Natural killer cell (primary cell): ENCODE data around the gene NKD1. TPM values are rescaled to one million over a fixed set of nuclear protein-coding genes. Genes with fewer than 3 reads are reported as not detected.

Experiments used
- ATAC-seq, 3 donors: fragments of 150-1000 bp in 2 of 3; fragments of 200-7000 bp in 1 of 3; cut with Tn5 transposase; 1 replicate in 1 of 3; 2 replicates in 2 of 3; pipeline ENCODE4 v1.10.0; 2021; ENCODE audit warnings: mild to moderate bottlenecking in 2 of 3, moderate library complexity in 2 of 3
- DNase-seq, 2 donors: peaks; one replicate each; pipeline versions ENCODE4 v3.0.0 to v3.0.0-alpha.2; 2013 to 2021; ENCODE audit warnings: mixed read lengths in 1 of 2
- H3K27ac ChIP-seq: one replicate; pipeline ENCODE4 v1.5.1; 2013; ENCODE audit warnings: mild to moderate bottlenecking, low read length
- H3K27me3 ChIP-seq: one replicate; pipeline ENCODE4 v1.6.1; 2013; ENCODE audit warnings: low read length; ENCODE audit not compliant: control insufficient read depth, insufficient read depth
- H3K36me3 ChIP-seq: one replicate; pipeline ENCODE4 v1.6.1; 2013; ENCODE audit warnings: low read length; ENCODE audit not compliant: control insufficient read depth, insufficient read depth
- H3K4me1 ChIP-seq: one replicate; pipeline ENCODE4 v1.6.1; 2013; ENCODE audit warnings: low read length; ENCODE audit not compliant: control insufficient read depth, insufficient read depth
- H3K4me3 ChIP-seq: one replicate; pipeline ENCODE4 v1.5.1; 2013; ENCODE audit warnings: low read length
- H3K9me3 ChIP-seq: one replicate; pipeline ENCODE4 v1.6.1; 2013; ENCODE audit warnings: low read length; ENCODE audit not compliant: control insufficient read depth, insufficient read depth
- H3K27ac Mint-ChIP-seq, 2 donors: one replicate each; pipeline ENCODE4 v1.8.0; 2022; ENCODE audit warnings: mild to moderate bottlenecking in 2 of 2, mixed read lengths in 2 of 2, moderate library complexity in 1 of 2
- H3K27me3 Mint-ChIP-seq, 2 donors: one replicate each; pipeline ENCODE4 v1.8.0; 2022; ENCODE audit warnings: low read depth in 2 of 2, mixed read lengths in 2 of 2
- H3K36me3 Mint-ChIP-seq: one replicate; pipeline ENCODE4 v1.8.0; 2022; ENCODE audit warnings: mixed read lengths
- H3K4me1 Mint-ChIP-seq, 2 donors: one replicate each; pipeline ENCODE4 v1.8.0; 2022; ENCODE audit warnings: mixed read lengths in 2 of 2
- H3K4me3 Mint-ChIP-seq: one replicate; pipeline ENCODE4 v1.8.0; 2022; ENCODE audit warnings: mild to moderate bottlenecking, moderate library complexity, mixed read lengths
- H3K9me3 Mint-ChIP-seq, 2 donors: one replicate each; pipeline ENCODE4 v1.8.0; 2022; ENCODE audit warnings: mixed read lengths in 2 of 2
- CTCF ChIP-seq: fragments of 200-600 bp; IDR thresholded peaks from one replicate; pipeline ENCODE4 v1.8.0; 2022; ENCODE audit warnings: antibody characterized with exemption
- WGBS: methylation state at CpG from one replicate; pipeline ENCODE4 v1.1.7; 2013; ENCODE audit warnings: missing lambda C conversion rate; ENCODE audit not compliant: insufficient coverage; 5-methylcytosine and 5-hydroxymethylcytosine counted together
- intact Hi-C: fragments of 100-400 bp; cut with micrococcal nuclease; formaldehyde crosslinking; loops from one replicate; pipeline ENCODE4 v1.14.2; 2022
- total RNA-seq, 4 donors: library from RNA; stranded (reverse); fragments of 120-200 nt in 1 of 4; gene quantifications; one replicate each; pipeline versions ENCODE4 v1.2.3 to v1.2.4, GENCODE V29; 2013 to 2022

The NKD1 gene
- total RNA-seq, 3 donors from 2014 or later (not counting 1 experiment from before 2014, with no cell fraction given) = 0.75 to 1.5 (median 1.0) TPM

GRCh38 chr16:50500171-50500874 is 47.9 kb upstream of the NKD1 start:
- no peaks in the 10 kb centered on the region for H3K9me3 ChIP-seq
- H3K27ac ChIP-seq = no peak overlapping the region
- Mint-ChIP-seq H3K27me3 (peaks cover 0 to 3% of the 10 kb centered on the region in 2 donors), H3K4me3 (no peak overlapping the region), H3K4me1 (no peaks in the 10 kb centered on the region), H3K36me3 (no peaks in the 10 kb centered on the region), H3K27ac (no peak overlapping the region), H3K9me3 (no peaks in the 10 kb centered on the region)
- H3K36me3 ChIP-seq = no peaks in the 10 kb centered on the region
- no peak for ATAC-seq
- H3K27me3 ChIP-seq = no peaks in the 10 kb centered on the region
- WGBS = 81% methylated on average over 7 of the region's 7 CpGs
- H3K4me1 ChIP-seq = no peaks in the 10 kb centered on the region
- no peak for DNase-seq
- intact Hi-C loops = loop anchor here (10.0 kb wide), 1 partner anchor 176 kb away; no protein-coding TSS in a partner anchor
- H3K4me3 ChIP-seq = no peak overlapping the region
- no peak for TF ChIP-seq CTCF

DNA sequence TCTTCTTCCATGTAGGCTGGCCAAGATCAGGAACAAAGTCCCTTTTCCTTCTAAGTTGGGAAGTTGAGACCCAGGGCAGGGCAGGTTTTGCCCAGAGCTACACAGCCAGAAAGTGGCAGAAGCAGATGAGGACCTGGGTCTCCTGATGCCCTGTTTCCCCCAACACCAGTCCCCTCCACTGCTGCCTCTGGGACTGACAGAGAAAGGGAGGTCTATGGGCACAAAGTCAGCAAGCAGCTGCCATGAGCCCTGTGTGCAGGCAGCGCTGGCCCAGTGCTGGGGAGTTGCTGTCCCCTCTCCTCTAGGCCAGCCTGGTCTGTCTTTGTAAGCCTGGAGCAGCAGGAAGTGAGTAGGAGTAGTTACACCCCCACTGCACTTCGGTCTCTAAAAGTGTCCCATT is 46.9 kb upstream of the NKD1 start:
- WGBS = 83% methylated on average over 2 of the region's 2 CpGs

GRCh38 chr16:50501986-50502615 is 46.1 kb upstream of the NKD1 start:
- 92% methylated on average over 5 of the region's 5 CpGs for WGBS
- no peaks in the 10 kb centered on the region for H3K9me3 ChIP-seq
- Mint-ChIP-seq H3K9me3 (no peaks in the 10 kb centered on the region), H3K27ac (no peak overlapping the region), H3K4me1 (no peaks in the 10 kb centered on the region), H3K36me3 (no peaks in the 10 kb centered on the region), H3K27me3 (peaks cover 0 to 3% of the 10 kb centered on the region in 2 donors), H3K4me3 (no peak overlapping the region)
- TF ChIP-seq CTCF = no peak
- no peaks in the 10 kb centered on the region for H3K27me3 ChIP-seq
- DNase-seq = no peak
- ATAC-seq = no peak
- no peaks in the 10 kb centered on the region for H3K36me3 ChIP-seq
- no peak overlapping the region for H3K27ac ChIP-seq
- H3K4me3 ChIP-seq = no peak overlapping the region
- H3K4me1 ChIP-seq = no peaks in the 10 kb centered on the region
- intact Hi-C loops = loop anchor here (10.0 kb wide), 1 partner anchor 177 kb away; no protein-coding TSS in a partner anchor

More for the DNA sequence above, 46.9 kb upstream of the NKD1 start:
- ATAC-seq (no peak), DNase-seq (no peak)
- Histone ChIP-seq H3K4me1 (no peaks in the 10 kb centered on the region), H3K4me3 (no peak overlapping the region), H3K36me3 (no peaks in the 10 kb centered on the region), H3K27ac (no peak overlapping the region), H3K9me3 (no peaks in the 10 kb centered on the region), H3K27me3 (no peaks in the 10 kb centered on the region)
- Mint-ChIP-seq H3K27me3 (peaks cover 0 to 3% of the 10 kb centered on the region in 2 donors), H3K36me3 (no peaks in the 10 kb centered on the region), H3K4me3 (no peak overlapping the region), H3K4me1 (no peaks in the 10 kb centered on the region), H3K27ac (no peak overlapping the region), H3K9me3 (no peaks in the 10 kb centered on the region)
- TF ChIP-seq CTCF = no peak
- intact Hi-C loops = loop anchor here (10.0 kb wide), 1 partner anchor 176 kb away; no protein-coding TSS in a partner anchor
